K562 (cell line): Measurements from ENCODE around the gene TRIM32. TPM values are rescaled to one million over a fixed set of nuclear protein-coding genes. Genes with fewer than 3 reads are reported as not detected.

Experiments
- ATAC-seq: fragments of 200-7000 bp; cut with Tn5 transposase; 3 replicates; pipeline ENCODE4 v1.9.1; 2020; ENCODE audit warnings: moderate library complexity
- BruUV-seq: library from RNA; stranded (reverse); fragments of 400-500 nt; replicated peaks from 2 replicates; lab custom pipeline; 2021; lab: Mats Ljungman, UMichigan
- CTCF ChIA-PET: fragments of 300-600 bp; formaldehyde crosslinking; extraction: SDS; loops from one replicate; lab custom pipeline; 2021; ENCODE audit warnings: low intra/inter-chr PET ratio; lab: Yijun Ruan, JAX
- POLR2A ChIA-PET: fragments of 300-600, 350-650 bp; sonication (Branson Sonifier 250); formaldehyde crosslinking; extraction: SDS; loops from one replicate; lab custom pipeline; 2021; ENCODE audit warnings: antibody characterized with exemption, inconsistent platforms; lab: Yijun Ruan, JAX
- DNase-seq, 4 experiments: peaks; one replicate each; pipeline versions ENCODE4 v3.0.0 to v3.0.0-alpha.2; 2011 to 2018; ENCODE audit warnings: low spot score in 3 of 4, mixed read lengths in 3 of 4; ENCODE audit errors: extremely low read depth in 1 of 4
- FAIRE-seq: peaks from 2 replicates; lab custom pipeline; 2011; peaks lifted over from hg19 to GRCh38; lab: Jason Lieb, UNC
- H2AFZ ChIP-seq: 2 replicates; pipeline ENCODE4 v1.6.0; 2011; ENCODE audit warnings: low read depth, low read length, control low read depth, inconsistent platforms
- H3K27ac ChIP-seq: fragments of 200-600 bp; 3 replicates; pipeline ENCODE4 v1.8.0; 2011; ENCODE audit warnings: low read depth, mild to moderate bottlenecking, control low read depth, inconsistent platforms, low read length, moderate library complexity, mixed read lengths; ENCODE audit errors: extremely low read depth
- H3K27me3 ChIP-seq, 2 experiments: fragments of 300-600 bp in 1 of 2; 2 replicates in 1 of 2; 3 replicates in 1 of 2; pipeline versions ENCODE4 v1.6.0 to v1.8.0; 2011; ENCODE audit warnings: inconsistent platforms in 2 of 2, low read length in 2 of 2, mild to moderate bottlenecking in 1 of 2, mixed read lengths in 1 of 2, moderate library complexity in 1 of 2; ENCODE audit not compliant: control insufficient read depth in 2 of 2, insufficient read depth in 2 of 2
- H3K36me3 ChIP-seq: fragments of 300-600 bp; 3 replicates; pipeline ENCODE4 v1.8.0; 2011; ENCODE audit warnings: mild to moderate bottlenecking, low read length, inconsistent platforms; ENCODE audit not compliant: control insufficient read depth, insufficient read depth
- H3K4me1 ChIP-seq, 2 experiments: fragments of 200-600 bp in 1 of 2; replicated peaks in 1 of 2; 2 replicates in 1 of 2; 3 replicates in 1 of 2; pipeline versions ENCODE4 v1.5.1 to v1.8.0; 2011; ENCODE audit warnings: inconsistent platforms in 2 of 2, low read length in 2 of 2, mild to moderate bottlenecking in 1 of 2, mixed read lengths in 1 of 2, moderate library complexity in 1 of 2; ENCODE audit not compliant: control insufficient read depth in 2 of 2, insufficient read depth in 2 of 2
- H3K4me2 ChIP-seq: 2 replicates; pipeline ENCODE4 v1.6.1; 2011; ENCODE audit warnings: low read length, control low read depth, inconsistent platforms, mixed read lengths; ENCODE audit not compliant: insufficient read depth
- H3K4me3 ChIP-seq: fragments of 200-600 bp; sonication (generic), shearing (Covaris generic); 2 replicates; pipeline ENCODE4 v1.5.1; 2016; ENCODE audit warnings: control low read depth, inconsistent platforms
- H3K79me2 ChIP-seq: fragments of 200-600 bp; 3 replicates; pipeline ENCODE4 v1.8.0; 2011; ENCODE audit warnings: low read length, inconsistent platforms; ENCODE audit not compliant: control insufficient read depth, insufficient read depth
- H3K9ac ChIP-seq, 2 experiments: 2 replicates each; pipeline versions ENCODE4 v1.6.0 to v1.6.1; 2011; ENCODE audit warnings: low read depth in 2 of 2, low read length in 2 of 2, control low read depth in 1 of 2, inconsistent platforms in 1 of 2, mild to moderate bottlenecking in 1 of 2, mixed read lengths in 1 of 2; ENCODE audit not compliant: insufficient read depth in 1 of 2
- H3K9me1 ChIP-seq: one replicate; pipeline ENCODE4 v1.6.0; 2011; ENCODE audit warnings: inconsistent platforms, mild to moderate bottlenecking, low read length, moderate library complexity; ENCODE audit not compliant: control insufficient read depth, insufficient read depth
- H3K9me3 ChIP-seq: replicated peaks from 2 replicates; pipeline ENCODE4 v1.5.1; 2011; ENCODE audit warnings: low read depth, low read length, inconsistent platforms; ENCODE audit not compliant: control insufficient read depth, insufficient read depth
- H4K20me1 ChIP-seq: replicated peaks from 2 replicates; pipeline ENCODE4 v1.6.1; 2011; ENCODE audit warnings: low read length, inconsistent platforms, mixed read lengths; ENCODE audit not compliant: control insufficient read depth, insufficient read depth
- BCOR ChIP-seq: fragments of 450-650 bp; IDR thresholded peaks from 2 replicates; pipeline ENCODE4 v1.6.1; 2016
- DPF2 ChIP-seq: fragments of 450-650 bp; IDR thresholded peaks from 2 replicates; pipeline ENCODE4 v1.6.1; 2016
- ESRRA ChIP-seq: fragments of 450-650 bp; IDR thresholded peaks from 2 replicates; pipeline ENCODE4 v1.6.1; 2014; ENCODE audit warnings: low read depth, mild to moderate bottlenecking, moderate library complexity, borderline replicate concordance
- FOXK1 ChIP-seq: sonication (generic); formaldehyde crosslinking; IDR thresholded peaks from 2 replicates; pipeline ENCODE4 v1.8.0; 2022; ENCODE audit warnings: missing genetic modification reagents, mild to moderate bottlenecking, borderline replicate concordance
- GABPB1 ChIP-seq: sonication (generic); formaldehyde crosslinking; IDR thresholded peaks from 2 replicates; pipeline ENCODE4 v1.8.0; 2022; ENCODE audit warnings: mild to moderate bottlenecking, missing genetic modification reagents
- NR1H2 ChIP-seq: sonication (generic); formaldehyde crosslinking; IDR thresholded peaks from 2 replicates; pipeline ENCODE4 v1.4.0; 2020; ENCODE audit warnings: mild to moderate bottlenecking, missing genetic modification reagents
- RFX5 ChIP-seq: IDR thresholded peaks from 2 replicates; pipeline ENCODE4 v1.6.1; 2011; ENCODE audit warnings: low read depth, mild to moderate bottlenecking, improper control_type of control experiment, low read length
- RHOXF2B ChIP-seq: fragments of 250-450 bp; sonication (Bioruptor Pico); conservative IDR thresholded peaks from 2 replicates; pipeline ENCODE4 v1.5.1; 2021
- SPI1 ChIP-seq: IDR thresholded peaks from 2 replicates; pipeline ENCODE4 v1.6.1; 2011; ENCODE audit warnings: low read depth, low read length, control low read depth, borderline replicate concordance
- THAP7 ChIP-seq: fragments of 250-450 bp; sonication (Bioruptor Pico); IDR thresholded peaks from 2 replicates; pipeline ENCODE4 v1.5.0; 2021
- WGBS: fragments of 100-300 bp; shearing (Covaris generic); methylation state at CpG from one replicate; pipeline ENCODE4 v1.1.6; 2016; ENCODE audit warnings: low coverage, mixed read lengths; ENCODE audit not compliant: insufficient coverage; ENCODE audit errors: missing lambda C conversion rate; 5-methylcytosine and 5-hydroxymethylcytosine counted together
- in situ Hi-C: fragments of 300-500 bp; cut with MboI; formaldehyde crosslinking; loops from 4 replicates; pipeline ENCODE4 v1.15.0; 2018; ENCODE audit warnings: inconsistent platforms, mixed read lengths
- intact Hi-C: fragments of 100-400 bp; cut with micrococcal nuclease; formaldehyde crosslinking; loops from 2 replicates; pipeline ENCODE4 v1.14.2; 2022
- polyA plus RNA-seq, 8 experiments: library from polyadenylated mRNA; depleted of rRNA in 4 of 8; stranded (reverse) in 5 of 8; unstranded in 3 of 8; fragments of >200 nt; fragmentation: Nextera tagmentation in 2 of 8; fragmentation: Illumina TruSeq in 1 of 8; extraction: Ambion mirVana in 2 of 8; extraction: Trizol in 1 of 8; gene quantifications; 2 replicates each; pipeline versions ENCODE4 v1.2.1 to v1.2.3, GENCODE V29; 2011 to 2014; ENCODE audit warnings: inconsistent platforms in 1 of 8, missing spikeins in 1 of 8
- total RNA-seq, 7 experiments: library from RNA; depleted of rRNA in 6 of 7; stranded (reverse); fragments of >200 nt in 6 of 7; fragmentation: Illumina TruSeq in 2 of 7; extraction: Trizol in 2 of 7; gene quantifications; 2 replicates each; pipeline versions ENCODE4 v1.2.1 to v1.2.3, GENCODE V29; 2011 to 2021; ENCODE audit warnings: low replicate concordance in 1 of 7
- TF ChIP-seq, protein P1 (sequence below): sonication (generic); formaldehyde crosslinking; IDR thresholded peaks from 2 replicates; pipeline ENCODE4 v1.8.1; 2022; ENCODE audit warnings: missing genetic modification reagents
- TF ChIP-seq, protein P2 (sequence below), 3 experiments: fragments of 200-800 bp in 1 of 3; sonication (Bioruptor generic) in 1 of 3; sonication (generic) in 1 of 3; formaldehyde crosslinking in 1 of 3; IDR thresholded peaks; 2 replicates each; pipeline versions ENCODE4 v1.6.1 to v1.8.0; 2016 to 2022; ENCODE audit warnings: mild to moderate bottlenecking in 2 of 3, missing compliant biosample characterization in 2 of 3, missing genetic modification characterization in 2 of 3, missing genetic modification reagents in 1 of 3

Gene TRIM32
- total and polyA plus RNA-seq, 9 of the 15 experiments (the other 6 are each of a cell fraction or from before 2014, with no cell fraction given): 3.5 to 9.4 (median 5.9) TPM

- no peaks in the 10 kb centered on the region for H3K27me3 ChIP-seq
- ChIA-PET POLR2A (no interaction called here), CTCF (interaction anchor here (0.7 kb wide), 1 partner anchor 44 kb away, joined by 3 read pairs; no protein-coding TSS in a partner anchor)
- H3K9me1 ChIP-seq: no peaks in the 10 kb centered on the region
- no peak overlapping the region for H3K4me2 ChIP-seq
- H3K4me1 ChIP-seq: peaks cover 0 to 9% of the 10 kb centered on the region in 2 experiments; a peak in 2 of 5 replicates
- TF ChIP-seq GABPB1 (CRISPR knock-in tag) (no peak), SPI1 (peak; percentile 37; the same call in 1 of the 2 replicates)
- H3K36me3 ChIP-seq: peaks cover 28% of the 10 kb centered on the region
- no peaks in the 10 kb centered on the region for H3K9me3 ChIP-seq
- H2AFZ ChIP-seq: no peak overlapping the region
- BruUV-seq: no TSS peak
- no peak overlapping the region for H3K4me3 ChIP-seq
- WGBS: 10% methylated on average over 3 of the region's 3 CpGs
- DNase-seq: no peak
- FAIRE-seq: no peak
- H3K79me2 ChIP-seq: peaks cover 5% of the 10 kb centered on the region; the same call in 1 of the 3 replicates
- intact Hi-C loops: no loop called here
- no peak overlapping the region for H3K27ac ChIP-seq
- in situ Hi-C loops: no loop called here
- H3K9ac ChIP-seq: no peak overlapping the region
- no peaks in the 10 kb centered on the region for H4K20me1 ChIP-seq
- no peak for ATAC-seq
Observed at GRCh38 chr9:116695438-116695837, 8.3 kb downstream of the TRIM32 start.

DNA sequence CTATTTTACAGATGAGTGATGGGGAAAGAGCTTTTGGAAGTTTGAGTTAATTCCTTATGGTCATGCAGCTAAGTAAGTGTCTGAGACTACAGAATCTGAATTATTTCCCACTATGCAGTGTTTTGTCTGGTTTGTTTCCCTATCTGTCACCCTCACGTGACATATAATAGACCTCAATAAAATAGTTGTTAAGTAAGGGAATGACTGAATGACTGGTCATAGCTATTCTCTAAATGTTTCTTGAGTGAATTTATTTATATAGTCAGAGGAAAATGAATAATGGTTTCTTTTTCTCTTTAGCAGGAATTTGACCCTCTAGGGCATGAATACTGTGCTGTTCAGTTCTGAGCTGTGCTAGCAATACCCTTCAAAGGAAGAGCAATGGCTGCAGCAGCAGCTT, 10.3 kb downstream of the TRIM32 start:
- BruUV-seq: no TSS peak
- TF ChIP-seq, protein P1, sequence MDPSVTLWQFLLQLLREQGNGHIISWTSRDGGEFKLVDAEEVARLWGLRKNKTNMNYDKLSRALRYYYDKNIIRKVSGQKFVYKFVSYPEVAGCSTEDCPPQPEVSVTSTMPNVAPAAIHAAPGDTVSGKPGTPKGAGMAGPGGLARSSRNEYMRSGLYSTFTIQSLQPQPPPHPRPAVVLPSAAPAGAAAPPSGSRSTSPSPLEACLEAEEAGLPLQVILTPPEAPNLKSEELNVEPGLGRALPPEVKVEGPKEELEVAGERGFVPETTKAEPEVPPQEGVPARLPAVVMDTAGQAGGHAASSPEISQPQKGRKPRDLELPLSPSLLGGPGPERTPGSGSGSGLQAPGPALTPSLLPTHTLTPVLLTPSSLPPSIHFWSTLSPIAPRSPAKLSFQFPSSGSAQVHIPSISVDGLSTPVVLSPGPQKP (CRISPR knock-in tag): no peak
- TF ChIP-seq BCOR (no peak), THAP7 (no peak), RHOXF2B (CRISPR knock-in tag) (no peak), RFX5 (no peak), ESRRA (no peak), DPF2 (no peak), FOXK1 (CRISPR knock-in tag) (no peak), NR1H2 (CRISPR knock-in tag) (no peak)
- TF ChIP-seq, protein P2, sequence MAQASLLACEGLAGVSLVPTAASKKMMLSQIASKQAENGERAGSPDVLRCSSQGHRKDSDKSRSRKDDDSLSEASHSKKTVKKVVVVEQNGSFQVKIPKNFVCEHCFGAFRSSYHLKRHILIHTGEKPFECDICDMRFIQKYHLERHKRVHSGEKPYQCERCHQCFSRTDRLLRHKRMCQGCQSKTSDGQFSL (CRISPR knock-in tag; IDR thresholded peaks at IDR 0.05): no peak
- TF ChIP-seq, protein P2 (tag; IDR thresholded peaks at IDR 0.05): no peak
- 100% methylated on average over 1 of the region's 1 CpG for WGBS
- Histone ChIP-seq H3K9me1 (no peaks in the 10 kb centered on the region), H3K9ac (no peak overlapping the region), H3K79me2 (no peaks in the 10 kb centered on the region; the same call in 2 of the 3 replicates), H3K27ac (no peak overlapping the region), H3K4me1 (no peaks in the 10 kb centered on the region), H3K4me3 (no peak overlapping the region), H3K36me3 (peaks cover 28% of the 10 kb centered on the region), H3K4me2 (no peak overlapping the region), H2AFZ (no peak overlapping the region), H3K27me3 (no peaks in the 10 kb centered on the region), H4K20me1 (no peaks in the 10 kb centered on the region), H3K9me3 (no peaks in the 10 kb centered on the region)
- ATAC-seq (no peak), FAIRE-seq (no peak), DNase-seq (no peak)
- ChIA-PET POLR2A (interaction anchor here (0.6 to 1.3 kb wide), 3 partner anchors 11 to 345 kb away, joined by 3 to 5 read pairs (median 3); no protein-coding TSS in a partner anchor), CTCF (no interaction called here)
- in situ Hi-C loops: no loop called here
- intact Hi-C loops: no loop called here
